DMS114 treated with DMSO at 0.1 percent for 48 hours (cell line): ENCODE data around the gene RBMS2.
"Not testable (repeated sequence)": the region's sequence is repeated elsewhere in the genome, so short reads cannot be mapped to it uniquely, and the experiment has no call there.

Experiments used
- DNase-seq: peaks from one replicate; lab custom pipeline; 2025; ENCODE audit not compliant: unreplicated experiment; lab: John Stamatoyannopoulos, UW

RBMS2 gene

GRCh38 chr12:56521590-56522371 is at the start of gene RBMS2:
Gene RBMS2, plus strand, starts transcription at chr12:56521820. Its CDS starts 204 bp downstream, at chr12:56522024.
- peak; percentile 94 for DNase-seq

- DNase-seq = no peak
These were observed 47.2 kb upstream of the RBMS2 start for GRCh38 chr12:56474389-56474788.

- DNase-seq = no peak
These were observed 45.5 kb upstream of the RBMS2 start for GRCh38 chr12:56476143-56476542.

GRCh38 chr12:56476972-56477432 is 44.6 kb upstream of the RBMS2 start:
- no peak for DNase-seq

- no peak for DNase-seq
These were observed 43.9 kb upstream of the RBMS2 start for GRCh38 chr12:56477521-56478225.

GRCh38 chr12:56479625-56480024 is 42.0 kb upstream of the RBMS2 start:
- DNase-seq = no peak

- no peak for DNase-seq
These were observed 37.1 kb upstream of the RBMS2 start for GRCh38 chr12:56484566-56484965.

- DNase-seq = no peak
These were observed 34.9 kb upstream of the RBMS2 start for GRCh38 chr12:56486694-56487093.

GRCh38 chr12:56487448-56488040 is 34.1 kb upstream of the RBMS2 start:
- no peak for DNase-seq

- DNase-seq = peak; percentile 89
These were observed 33.3 kb upstream of the RBMS2 start, which contains the start of gene GLS2 for GRCh38 chr12:56488041-56488955. Gene GLS2, minus strand, starts transcription at chr12:56488161. Its CDS starts 43 bp downstream, at chr12:56488118.

- DNase-seq = no peak
These were observed 31.3 kb upstream of the RBMS2 start for GRCh38 chr12:56490360-56490759.

GRCh38 chr12:56493409-56494105 is 28.1 kb upstream of the RBMS2 start:
- DNase-seq = not testable (repeated sequence)

GRCh38 chr12:56494106-56494415 is 27.6 kb upstream of the RBMS2 start:
- DNase-seq = not testable (repeated sequence)

- not testable (repeated sequence) for DNase-seq
These were observed 27.1 kb upstream of the RBMS2 start for GRCh38 chr12:56494481-56494880.

GRCh38 chr12:56496704-56497103 is 24.9 kb upstream of the RBMS2 start:
- not testable (repeated sequence) for DNase-seq

GRCh38 chr12:56498126-56498902 is 23.3 kb upstream of the RBMS2 start:
- not testable (repeated sequence) for DNase-seq

- not testable (repeated sequence) for DNase-seq
These were observed 22.2 kb upstream of the RBMS2 start for GRCh38 chr12:56499452-56499851.

GRCh38 chr12:56499879-56500278 is 21.7 kb upstream of the RBMS2 start:
- not testable (repeated sequence) for DNase-seq

- DNase-seq = no peak
These were observed 10.8 kb upstream of the RBMS2 start for GRCh38 chr12:56510786-56511185.

GRCh38 chr12:56514014-56514318 is 7.7 kb upstream of the RBMS2 start:
- not testable (repeated sequence) for DNase-seq
